WI38 (cell line): ENCODE results near the gene BCL11A.

Source experiments
- H3K4me3 ChIP-seq: 2 replicates; pipeline ENCODE4 v1.5.1; 2011; ENCODE audit warnings: low read depth, mild to moderate bottlenecking, control low read depth, low read length
- TF ChIP-seq, protein P1 (sequence below): IDR thresholded peaks from 2 replicates; pipeline ENCODE4 v1.5.1; 2012; ENCODE audit warnings: low read depth, mild to moderate bottlenecking, control low read depth, low read length

The BCL11A gene

DNA sequence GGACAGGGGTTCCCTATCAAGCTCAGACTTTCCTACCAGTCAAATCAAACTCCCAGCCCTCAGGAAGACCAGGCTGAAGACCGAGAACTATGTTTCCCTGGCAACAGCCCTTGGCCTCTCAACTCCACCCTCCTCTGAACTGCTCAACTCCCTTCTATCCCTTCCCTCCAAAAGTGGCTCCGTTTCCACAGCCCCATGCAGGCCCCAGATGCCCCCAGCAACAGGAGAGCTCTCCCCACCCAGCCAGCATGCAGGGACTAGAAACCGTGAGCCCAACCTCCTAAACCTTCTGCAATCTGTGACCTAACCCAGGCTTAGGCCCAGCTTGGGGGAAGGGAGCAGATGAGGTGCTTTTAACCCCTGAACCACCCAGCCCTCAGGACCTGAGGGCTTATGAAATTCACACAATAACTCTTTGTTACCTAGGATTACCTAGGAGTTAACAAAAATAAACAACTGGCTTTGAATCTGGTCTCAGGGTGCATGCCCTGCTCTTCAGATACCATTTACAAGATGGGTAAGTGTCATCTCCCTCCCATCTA, 87.2 kb downstream of the BCL11A start:
- no peak overlapping the region for H3K4me3 ChIP-seq
- TF ChIP-seq, protein P1, sequence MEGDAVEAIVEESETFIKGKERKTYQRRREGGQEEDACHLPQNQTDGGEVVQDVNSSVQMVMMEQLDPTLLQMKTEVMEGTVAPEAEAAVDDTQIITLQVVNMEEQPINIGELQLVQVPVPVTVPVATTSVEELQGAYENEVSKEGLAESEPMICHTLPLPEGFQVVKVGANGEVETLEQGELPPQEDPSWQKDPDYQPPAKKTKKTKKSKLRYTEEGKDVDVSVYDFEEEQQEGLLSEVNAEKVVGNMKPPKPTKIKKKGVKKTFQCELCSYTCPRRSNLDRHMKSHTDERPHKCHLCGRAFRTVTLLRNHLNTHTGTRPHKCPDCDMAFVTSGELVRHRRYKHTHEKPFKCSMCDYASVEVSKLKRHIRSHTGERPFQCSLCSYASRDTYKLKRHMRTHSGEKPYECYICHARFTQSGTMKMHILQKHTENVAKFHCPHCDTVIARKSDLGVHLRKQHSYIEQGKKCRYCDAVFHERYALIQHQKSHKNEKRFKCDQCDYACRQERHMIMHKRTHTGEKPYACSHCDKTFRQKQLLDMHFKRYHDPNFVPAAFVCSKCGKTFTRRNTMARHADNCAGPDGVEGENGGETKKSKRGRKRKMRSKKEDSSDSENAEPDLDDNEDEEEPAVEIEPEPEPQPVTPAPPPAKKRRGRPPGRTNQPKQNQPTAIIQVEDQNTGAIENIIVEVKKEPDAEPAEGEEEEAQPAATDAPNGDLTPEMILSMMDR: no peak

DNA sequence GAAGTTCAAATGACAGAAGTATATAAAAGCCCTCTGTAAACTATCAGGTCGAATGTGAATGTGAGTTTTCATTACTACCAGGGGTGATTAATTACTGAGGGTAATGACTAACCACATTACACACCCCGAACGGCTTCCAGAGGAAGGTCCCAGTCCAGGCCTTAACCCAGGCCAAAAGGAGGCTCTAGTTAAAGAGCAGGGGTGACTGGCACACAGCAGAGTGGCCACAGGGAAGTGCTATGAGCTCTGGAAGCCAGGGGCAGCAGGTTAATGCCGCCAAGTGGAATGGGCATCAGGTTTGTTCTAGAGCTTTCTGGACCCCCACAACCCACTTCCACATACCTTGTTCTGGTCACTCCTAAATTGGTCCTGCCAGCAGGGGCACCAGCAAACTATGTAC, 87.7 kb downstream of the BCL11A start:
- TF ChIP-seq, protein P1: no peak
- no peak overlapping the region for H3K4me3 ChIP-seq

DNA sequence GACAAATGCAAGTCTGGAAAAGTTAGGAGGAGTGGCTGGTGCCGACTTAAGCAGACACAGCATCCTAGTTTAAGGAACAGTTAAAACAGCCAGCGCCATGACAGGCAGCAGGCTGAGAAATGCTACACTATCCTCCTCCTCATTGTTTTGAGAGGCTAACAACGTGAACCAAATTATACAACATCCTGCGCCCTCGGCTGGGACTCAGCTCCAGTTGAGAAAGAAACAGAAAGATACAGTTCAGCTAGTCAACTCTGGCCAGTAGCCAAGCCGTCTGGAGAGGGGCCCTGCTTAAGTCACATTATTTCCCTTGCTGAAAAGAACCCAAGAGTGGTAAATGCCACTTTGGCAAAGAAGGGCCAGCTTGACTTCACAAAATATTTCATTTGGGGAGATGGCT, 90.2 kb downstream of the BCL11A start:
- H3K4me3 ChIP-seq: no peak overlapping the region
- TF ChIP-seq, protein P1: no peak

DNA sequence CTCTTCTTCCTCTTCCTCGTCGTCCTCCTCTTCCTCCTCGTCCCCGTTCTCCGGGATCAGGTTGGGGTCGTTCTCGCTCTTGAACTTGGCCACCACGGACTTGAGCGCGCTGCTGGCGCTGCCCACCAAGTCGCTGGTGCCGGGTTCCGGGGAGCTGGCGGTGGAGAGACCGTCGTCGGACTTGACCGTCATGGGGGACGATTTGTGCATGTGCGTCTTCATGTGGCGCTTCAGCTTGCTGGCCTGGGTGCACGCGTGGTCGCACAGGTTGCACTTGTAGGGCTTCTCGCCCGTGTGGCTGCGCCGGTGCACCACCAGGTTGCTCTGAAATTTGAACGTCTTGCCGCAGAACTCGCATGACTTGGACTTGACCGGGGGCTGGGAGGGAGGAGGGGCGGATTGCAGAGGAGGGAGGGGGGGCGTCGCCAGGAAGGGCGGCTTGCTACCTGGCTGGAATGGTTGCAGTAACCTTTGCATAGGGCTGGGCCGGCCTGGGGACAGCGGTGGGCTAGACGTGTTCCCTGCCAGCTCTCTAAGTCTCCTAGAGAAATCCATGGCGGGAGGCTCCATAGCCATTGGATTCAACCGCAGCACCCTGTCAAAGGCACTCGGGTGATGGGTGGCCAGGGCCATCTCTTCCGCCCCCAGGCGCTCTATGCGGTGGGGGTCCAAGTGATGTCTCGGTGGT, 91.9 kb downstream of the BCL11A start:
- H3K4me3 ChIP-seq: no peak overlapping the region
- TF ChIP-seq, protein P1: no peak

DNA sequence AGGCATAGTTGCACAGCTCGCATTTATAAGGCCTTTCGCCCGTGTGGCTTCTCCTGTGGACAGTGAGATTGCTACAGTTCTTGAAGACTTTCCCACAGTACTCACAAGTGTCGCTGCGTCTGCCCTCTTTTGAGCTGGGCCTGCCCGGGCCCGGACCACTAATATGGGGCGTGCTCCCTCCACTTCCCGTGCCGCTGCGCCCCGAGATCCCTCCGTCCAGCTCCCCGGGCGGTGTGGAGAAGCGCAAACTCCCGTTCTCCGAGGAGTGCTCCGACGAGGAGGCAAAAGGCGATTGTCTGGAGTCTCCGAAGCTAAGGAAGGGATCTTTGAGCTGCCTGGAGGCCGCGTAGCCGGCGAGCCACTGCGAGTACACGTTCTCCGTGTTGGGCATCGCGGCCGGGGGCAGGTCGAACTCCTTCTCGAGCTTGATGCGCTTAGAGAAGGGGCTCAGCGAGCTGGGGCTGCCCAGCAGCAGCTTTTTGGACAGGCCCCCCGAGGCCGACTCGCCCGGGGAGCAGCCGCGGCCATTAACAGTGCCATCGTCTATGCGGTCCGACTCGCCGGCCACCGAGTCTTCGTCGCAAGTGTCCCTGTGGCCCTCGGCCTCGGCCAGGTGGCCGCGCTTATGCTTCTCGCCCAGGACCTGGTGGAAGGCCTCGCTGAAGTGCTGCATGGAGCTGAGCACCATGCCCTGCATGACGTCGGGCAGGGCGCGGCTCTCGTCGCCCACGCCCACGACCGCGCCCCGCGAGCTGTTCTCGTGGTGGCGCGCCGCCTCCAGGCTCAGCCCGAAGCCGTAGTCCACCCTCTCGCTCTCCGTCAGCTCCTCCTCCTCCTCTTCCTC, 92.7 kb downstream of the BCL11A start:
- TF ChIP-seq, protein P1: no peak
- H3K4me3 ChIP-seq: no peak overlapping the region

DNA sequence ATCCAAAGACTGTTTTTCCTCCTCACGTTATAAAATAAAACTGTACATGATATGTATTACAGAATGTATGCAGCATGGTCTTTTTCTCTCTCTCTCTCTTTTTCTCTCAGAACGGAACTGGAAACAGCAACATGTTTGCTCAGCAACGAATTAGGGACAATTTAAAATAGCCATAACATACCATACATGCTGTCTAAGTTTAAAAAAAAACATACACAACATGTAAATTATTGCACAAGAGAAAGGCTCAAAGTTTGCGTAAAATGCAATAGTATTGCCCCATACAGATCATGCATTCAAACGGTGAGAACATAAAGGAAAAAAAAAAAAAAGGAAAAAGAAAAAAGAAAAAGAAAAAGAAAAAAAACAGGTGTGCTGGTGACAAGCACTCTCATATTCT, 93.6 kb downstream of the BCL11A start:
- no peak overlapping the region for H3K4me3 ChIP-seq
- TF ChIP-seq, protein P1: no peak
